Stomach smooth muscle (tissue), 2 donors: ENCODE measurements around the gene KDM4B.

Experiments used
- H3K27ac ChIP-seq: one replicate; pipeline ENCODE4 v1.7.0; 2013; ENCODE audit warnings: mild to moderate bottlenecking, low read length, inconsistent platforms
- H3K27me3 ChIP-seq, 2 donors: one replicate each; pipeline ENCODE4 v1.7.0; 2013; ENCODE audit warnings: low read length in 2 of 2; ENCODE audit not compliant: insufficient read depth in 2 of 2, control insufficient read depth in 1 of 2
- H3K36me3 ChIP-seq, 2 donors: one replicate each; pipeline ENCODE4 v1.7.0; 2013; ENCODE audit warnings: low read length in 2 of 2; ENCODE audit not compliant: control insufficient read depth in 2 of 2, insufficient read depth in 2 of 2
- H3K4me1 ChIP-seq: one replicate; pipeline ENCODE4 v1.7.0; 2013; ENCODE audit warnings: low read length; ENCODE audit not compliant: control insufficient read depth, insufficient read depth
- H3K4me3 ChIP-seq, 2 donors: one replicate each; pipeline ENCODE4 v1.7.0; 2013; ENCODE audit warnings: low read length in 2 of 2
- H3K9ac ChIP-seq, 2 donors: one replicate each; pipeline ENCODE4 v1.7.0; 2013; ENCODE audit warnings: low read length in 2 of 2, mild to moderate bottlenecking in 1 of 2
- H3K9me3 ChIP-seq, 2 donors: one replicate each; pipeline ENCODE4 v1.7.0; 2013; ENCODE audit warnings: low read length in 2 of 2; ENCODE audit not compliant: control insufficient read depth in 2 of 2
- donor health status: healthy.
- donor health status: Pancreatic carcinoma.

KDM4B gene

GRCh38 chr19:5045029-5045428, 76.1 kb downstream of the KDM4B start:
- Histone ChIP-seq H3K4me3 (no peak overlapping the region), H3K27ac (no peak overlapping the region), H3K27me3 (no peaks in the 10 kb centered on the region), H3K9ac (no peak overlapping the region), H3K36me3 (peaks cover 16 to 23% of the 10 kb centered on the region in 2 donors), H3K9me3 (no peaks in the 10 kb centered on the region), H3K4me1 (peaks cover 12% of the 10 kb centered on the region)

GRCh38 chr19:5045956-5046338, 77.0 kb downstream of the KDM4B start:
- H3K9me3 ChIP-seq = no peaks in the 10 kb centered on the region
- no peak overlapping the region for H3K4me3 ChIP-seq
- peaks cover 8 to 17% of the 10 kb centered on the region in 2 donors for H3K36me3 ChIP-seq
- H3K27ac ChIP-seq = no peak overlapping the region
- H3K9ac ChIP-seq = no peak overlapping the region
- H3K27me3 ChIP-seq = no peaks in the 10 kb centered on the region
- peaks cover 12% of the 10 kb centered on the region for H3K4me1 ChIP-seq

- no peak overlapping the region for H3K27ac ChIP-seq
These were observed 77.6 kb downstream of the KDM4B start for GRCh38 chr19:5046339-5047039.

GRCh38 chr19:5047251-5047935, 78.5 kb downstream of the KDM4B start:
- Histone ChIP-seq H3K27me3 (no peaks in the 10 kb centered on the region), H3K36me3 (peaks cover 12 to 17% of the 10 kb centered on the region in 2 donors), H3K27ac (no peak overlapping the region), H3K9ac (no peak overlapping the region), H3K4me3 (no peak overlapping the region), H3K4me1 (peaks cover 12% of the 10 kb centered on the region), H3K9me3 (no peaks in the 10 kb centered on the region)

More at GRCh38 chr19:5046339-5047039, 77.6 kb downstream of the KDM4B start:
- H3K9ac ChIP-seq = no peak overlapping the region
- H3K4me3 ChIP-seq = no peak overlapping the region
- H3K9me3 ChIP-seq = no peaks in the 10 kb centered on the region
- H3K36me3 ChIP-seq = peaks cover 12 to 17% of the 10 kb centered on the region in 2 donors
- no peaks in the 10 kb centered on the region for H3K27me3 ChIP-seq
- H3K4me1 ChIP-seq = peaks cover 12% of the 10 kb centered on the region

- Histone ChIP-seq H3K36me3 (peaks cover 9 to 14% of the 10 kb centered on the region in 2 donors), H3K27ac (no peak overlapping the region), H3K9me3 (no peaks in the 10 kb centered on the region), H3K4me1 (peaks cover 12% of the 10 kb centered on the region), H3K4me3 (peak overlapping the region in 1 of 2 donors; percentile 49), H3K27me3 (no peaks in the 10 kb centered on the region), H3K9ac (no peak overlapping the region)
These were observed 79.3 kb downstream of the KDM4B start for GRCh38 chr19:5048091-5048726.

GRCh38 chr19:5048727-5049553, 80.0 kb downstream of the KDM4B start:
- Histone ChIP-seq H3K4me1 (peaks cover 12% of the 10 kb centered on the region), H3K36me3 (peaks cover 9 to 11% of the 10 kb centered on the region in 2 donors), H3K9ac (no peak overlapping the region), H3K4me3 (peak overlapping the region in 1 of 2 donors; percentile 49), H3K27me3 (no peaks in the 10 kb centered on the region), H3K27ac (no peak overlapping the region), H3K9me3 (no peaks in the 10 kb centered on the region)

- no peak overlapping the region for H3K27ac ChIP-seq
- no peak overlapping the region for H3K4me3 ChIP-seq
- no peaks in the 10 kb centered on the region for H3K9me3 ChIP-seq
- no peaks in the 10 kb centered on the region for H3K27me3 ChIP-seq
- H3K9ac ChIP-seq = no peak overlapping the region
- peaks cover 12% of the 10 kb centered on the region for H3K4me1 ChIP-seq
- H3K36me3 ChIP-seq = peaks cover 9 to 13% of the 10 kb centered on the region in 2 donors
These were observed 80.6 kb downstream of the KDM4B start for GRCh38 chr19:5049561-5049960.

- Histone ChIP-seq H3K9ac (no peak overlapping the region), H3K4me3 (no peak overlapping the region), H3K4me1 (peaks cover 12% of the 10 kb centered on the region), H3K27me3 (no peaks in the 10 kb centered on the region), H3K9me3 (no peaks in the 10 kb centered on the region), H3K36me3 (peaks cover 10 to 14% of the 10 kb centered on the region in 2 donors), H3K27ac (no peak overlapping the region)
These were observed 81.2 kb downstream of the KDM4B start for GRCh38 chr19:5050067-5050656.

- Histone ChIP-seq H3K9ac (no peak overlapping the region), H3K9me3 (no peaks in the 10 kb centered on the region), H3K36me3 (peaks cover 10 to 14% of the 10 kb centered on the region in 2 donors), H3K27ac (no peak overlapping the region), H3K4me3 (no peak overlapping the region), H3K27me3 (no peaks in the 10 kb centered on the region), H3K4me1 (peaks cover 12% of the 10 kb centered on the region)
These were observed 82.0 kb downstream of the KDM4B start for GRCh38 chr19:5050905-5051304.

GRCh38 chr19:5051619-5052018, 82.7 kb downstream of the KDM4B start:
- Histone ChIP-seq H3K36me3 (peaks cover 10 to 13% of the 10 kb centered on the region in 2 donors), H3K27ac (no peak overlapping the region), H3K4me1 (peaks cover 12% of the 10 kb centered on the region), H3K9me3 (no peaks in the 10 kb centered on the region), H3K9ac (no peak overlapping the region), H3K27me3 (no peaks in the 10 kb centered on the region), H3K4me3 (no peak overlapping the region)
